Nephron progenitor cell (in vitro differentiated cells): ENCODE results near the gene DYNLT3.
A peak's percentile ranks its signal among the peaks of the same experiment; 100 is the strongest.

ENCODE experiments used
- DNase-seq: peaks from one replicate; pipeline ENCODE4 v3.0.0; 2021
- H3K27ac Mint-ChIP-seq: 2 replicates; pipeline ENCODE4 v1.8.0; 2021; ENCODE audit warnings: mild to moderate bottlenecking, moderate library complexity, mixed read lengths
- H3K27me3 Mint-ChIP-seq: 2 replicates; pipeline ENCODE4 v1.8.0; 2021; ENCODE audit warnings: mild to moderate bottlenecking, low read depth, mixed read lengths; ENCODE audit not compliant: poor library complexity
- H3K36me3 Mint-ChIP-seq: 2 replicates; pipeline ENCODE4 v1.8.0; 2021; ENCODE audit warnings: low read depth, mixed read lengths
- H3K4me1 Mint-ChIP-seq: 2 replicates; pipeline ENCODE4 v1.8.0; 2021; ENCODE audit warnings: mixed read lengths
- H3K4me3 Mint-ChIP-seq: 2 replicates; pipeline ENCODE4 v1.8.0; 2021; ENCODE audit warnings: mild to moderate bottlenecking, moderate library complexity, mixed read lengths
- H3K9me3 Mint-ChIP-seq: 2 replicates; pipeline ENCODE4 v1.8.0; 2021; ENCODE audit warnings: mild to moderate bottlenecking, moderate library complexity, mixed read lengths
- CTCF ChIP-seq: fragments of 200-600 bp; sonication (generic); IDR thresholded peaks from 2 replicates; pipeline ENCODE4 v1.5.0; 2021; ENCODE audit warnings: antibody characterized with exemption

The DYNLT3 gene

DNA sequence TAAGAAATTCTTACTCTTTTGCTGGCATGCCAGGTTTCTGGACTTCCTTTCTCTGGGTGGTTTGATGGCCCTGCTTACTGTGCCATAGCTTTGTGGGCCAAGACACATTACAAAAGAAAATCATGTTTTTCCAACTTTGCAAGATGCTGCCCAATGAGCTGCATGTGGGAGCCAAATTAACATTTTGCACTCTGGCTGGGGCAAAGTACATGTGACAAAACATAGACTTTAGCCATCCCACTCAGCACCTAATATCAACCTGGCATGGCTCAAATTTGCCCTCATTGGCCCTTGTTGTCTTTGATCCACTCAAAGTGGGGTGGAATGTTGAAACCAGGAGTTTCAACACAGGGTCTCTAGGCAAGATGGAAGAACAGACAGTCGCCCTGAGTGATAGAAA lies 40.0 kb upstream of the DYNLT3 start:
- Mint-ChIP-seq H3K27me3 (no peaks in the 10 kb centered on the region), H3K27ac (no peak overlapping the region), H3K4me3 (no peak overlapping the region), H3K9me3 (peaks cover 23% of the 10 kb centered on the region), H3K36me3 (no peaks in the 10 kb centered on the region), H3K4me1 (no peaks in the 10 kb centered on the region)
- DNase-seq = no peak
- TF ChIP-seq CTCF = no peak

- Mint-ChIP-seq H3K4me1 (no peaks in the 10 kb centered on the region), H3K36me3 (no peaks in the 10 kb centered on the region), H3K27ac (no peak overlapping the region), H3K9me3 (peaks cover 37% of the 10 kb centered on the region), H3K4me3 (no peak overlapping the region), H3K27me3 (no peaks in the 10 kb centered on the region)
- no peak for DNase-seq
- no peak for TF ChIP-seq CTCF
Measured at GRCh38 chrX:37883196-37883595, 35.8 kb upstream of the DYNLT3 start.

DNA sequence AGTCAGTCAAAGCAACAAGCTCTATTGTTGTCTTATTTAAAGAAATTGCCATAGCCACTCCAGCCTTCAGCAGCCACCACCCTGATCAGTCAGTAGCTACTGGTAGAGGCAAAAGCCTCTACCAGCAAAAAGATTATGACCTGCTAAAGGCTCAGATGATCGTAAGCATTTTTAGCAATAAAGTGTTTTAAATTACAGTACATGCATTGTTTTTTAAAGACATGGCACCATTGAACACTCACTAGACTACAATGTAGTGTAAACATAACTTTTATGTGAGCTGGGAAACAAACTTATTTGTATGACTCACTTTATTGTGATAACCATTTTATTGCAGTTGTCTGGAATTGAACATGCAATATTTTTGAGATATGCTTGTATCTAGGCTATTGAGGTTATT lies 32.3 kb upstream of the DYNLT3 start:
- no peaks in the 10 kb centered on the region for H3K4me1 Mint-ChIP-seq
- H3K4me3 Mint-ChIP-seq = no peak overlapping the region
- no peaks in the 10 kb centered on the region for H3K36me3 Mint-ChIP-seq
- TF ChIP-seq CTCF = no peak
- no peak overlapping the region for H3K27ac Mint-ChIP-seq
- no peak for DNase-seq
- H3K9me3 Mint-ChIP-seq = peaks cover 41% of the 10 kb centered on the region
- peaks cover under 1% of the 10 kb centered on the region for H3K27me3 Mint-ChIP-seq

DNA sequence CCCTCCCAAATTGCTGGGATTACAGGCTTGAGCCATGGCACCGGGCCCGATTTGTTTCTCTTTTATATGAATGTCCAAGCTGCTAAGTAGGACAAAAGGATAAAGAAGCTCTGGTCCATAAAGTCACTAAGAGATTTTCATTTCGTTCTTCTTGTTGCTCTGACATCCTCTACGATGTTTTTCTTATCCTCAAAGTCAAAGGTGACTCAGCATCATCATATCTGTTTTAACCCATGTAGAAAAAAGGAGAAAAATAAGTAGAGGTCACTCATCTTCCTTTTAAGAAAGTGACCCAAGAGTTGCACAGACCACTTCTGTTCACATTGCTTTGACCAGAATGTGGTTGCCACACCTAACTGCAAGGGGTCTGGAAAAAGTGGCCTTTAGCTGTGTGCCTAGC lies 29.3 kb upstream of the DYNLT3 start:
- H3K36me3 Mint-ChIP-seq = no peaks in the 10 kb centered on the region
- no peak overlapping the region for H3K27ac Mint-ChIP-seq
- DNase-seq = no peak
- H3K4me1 Mint-ChIP-seq = peaks cover 8% of the 10 kb centered on the region
- H3K27me3 Mint-ChIP-seq = peaks cover 5% of the 10 kb centered on the region
- TF ChIP-seq CTCF = no peak
- peaks cover 43% of the 10 kb centered on the region for H3K9me3 Mint-ChIP-seq
- no peak overlapping the region for H3K4me3 Mint-ChIP-seq

GRCh38 chrX:37875675-37876074 lies 28.3 kb upstream of the DYNLT3 start:
- Mint-ChIP-seq H3K27me3 (peaks cover 5% of the 10 kb centered on the region), H3K4me1 (peaks cover 8% of the 10 kb centered on the region), H3K4me3 (no peak overlapping the region), H3K36me3 (no peaks in the 10 kb centered on the region), H3K9me3 (peaks cover 39% of the 10 kb centered on the region), H3K27ac (no peak overlapping the region)
- no peak for DNase-seq
- TF ChIP-seq CTCF = no peak

- H3K27ac Mint-ChIP-seq = peak overlapping the region; percentile 53
Measured at GRCh38 chrX:37873220-37873619, 25.8 kb upstream of the DYNLT3 start.

More at GRCh38 chrX:37873220-37873619, 25.8 kb upstream of the DYNLT3 start:
- peaks cover 8% of the 10 kb centered on the region for H3K4me1 Mint-ChIP-seq
- peaks cover 8% of the 10 kb centered on the region for H3K27me3 Mint-ChIP-seq
- DNase-seq = no peak
- H3K36me3 Mint-ChIP-seq = no peaks in the 10 kb centered on the region
- no peak overlapping the region for H3K4me3 Mint-ChIP-seq
- no peak for TF ChIP-seq CTCF
- H3K9me3 Mint-ChIP-seq = peaks cover 44% of the 10 kb centered on the region
